ENCODE measurements around the gene HMCN2.

DNA sequence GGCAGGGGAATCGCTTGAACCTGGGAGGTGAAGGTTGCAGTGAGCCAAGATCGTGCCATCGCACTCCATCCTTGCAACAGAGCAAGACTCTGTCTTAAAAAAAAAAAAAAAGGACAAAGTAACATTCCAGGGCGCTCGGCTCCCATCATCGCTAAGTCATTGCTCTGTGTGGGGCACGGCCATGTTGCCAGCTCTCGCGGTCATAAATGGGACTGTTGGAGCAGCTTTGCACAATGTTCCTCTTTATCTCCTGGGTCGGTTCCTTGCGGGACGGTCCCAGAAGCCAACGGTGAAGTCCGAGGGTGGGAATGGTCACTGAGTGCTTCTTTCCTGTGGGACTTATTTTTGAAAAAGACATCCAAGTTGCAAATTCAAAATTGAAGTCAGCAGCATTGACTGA lies 65.5 kb downstream of the HMCN2 start:
- TF ChIP-seq, protein P1, sequence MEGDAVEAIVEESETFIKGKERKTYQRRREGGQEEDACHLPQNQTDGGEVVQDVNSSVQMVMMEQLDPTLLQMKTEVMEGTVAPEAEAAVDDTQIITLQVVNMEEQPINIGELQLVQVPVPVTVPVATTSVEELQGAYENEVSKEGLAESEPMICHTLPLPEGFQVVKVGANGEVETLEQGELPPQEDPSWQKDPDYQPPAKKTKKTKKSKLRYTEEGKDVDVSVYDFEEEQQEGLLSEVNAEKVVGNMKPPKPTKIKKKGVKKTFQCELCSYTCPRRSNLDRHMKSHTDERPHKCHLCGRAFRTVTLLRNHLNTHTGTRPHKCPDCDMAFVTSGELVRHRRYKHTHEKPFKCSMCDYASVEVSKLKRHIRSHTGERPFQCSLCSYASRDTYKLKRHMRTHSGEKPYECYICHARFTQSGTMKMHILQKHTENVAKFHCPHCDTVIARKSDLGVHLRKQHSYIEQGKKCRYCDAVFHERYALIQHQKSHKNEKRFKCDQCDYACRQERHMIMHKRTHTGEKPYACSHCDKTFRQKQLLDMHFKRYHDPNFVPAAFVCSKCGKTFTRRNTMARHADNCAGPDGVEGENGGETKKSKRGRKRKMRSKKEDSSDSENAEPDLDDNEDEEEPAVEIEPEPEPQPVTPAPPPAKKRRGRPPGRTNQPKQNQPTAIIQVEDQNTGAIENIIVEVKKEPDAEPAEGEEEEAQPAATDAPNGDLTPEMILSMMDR (IDR thresholded peaks at IDR 0.05; ENCODE audit: low read depth, low read length): no peak
- no peak for TF ChIP-seq EZH2phosphoT487 (IDR thresholded peaks at IDR 0.05; ENCODE audit: low read depth)

Data from OCI-LY3 (cell line).